ENCODE results near the gene MT1M. TPM values are rescaled to one million over a fixed set of nuclear protein-coding genes. Genes with fewer than 3 reads are reported as not detected.

The MT1M gene
- total and polyA plus RNA-seq, 10 of the 15 experiments (the other 5 are each of a cell fraction or from before 2014, with no cell fraction given): not detected

DNA sequence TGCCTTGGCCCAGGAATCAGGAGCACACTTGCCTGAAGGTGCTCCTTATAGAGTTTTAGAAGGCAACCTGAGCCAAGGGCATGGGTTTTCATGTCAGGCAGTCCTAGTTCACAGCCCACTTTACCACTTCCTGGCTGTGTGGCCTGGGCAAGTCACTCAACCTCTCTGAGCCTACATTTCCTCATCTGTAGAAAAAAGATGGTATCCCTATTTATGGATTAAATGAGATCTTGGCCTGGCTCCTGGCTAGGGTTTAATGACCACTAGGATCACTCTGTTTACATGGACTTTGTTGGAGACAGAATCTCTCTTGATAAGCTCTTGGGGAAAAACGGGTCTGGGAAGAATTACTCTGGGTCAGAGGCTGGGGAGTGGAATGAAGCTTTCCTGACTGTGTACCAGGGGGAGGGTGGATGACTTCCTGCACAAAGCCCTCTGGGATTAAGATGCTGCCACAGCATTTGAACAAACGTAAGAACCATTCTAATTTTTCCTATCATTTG lies 21.8 kb upstream of the MT1M start:
- RAD21 ChIA-PET (ENCODE audit: unreplicated experiment): interaction anchor here (1.2 to 4.6 kb wide), 6 partner anchors 13 to 92 kb away, joined by 3 to 23 read pairs (median 4); partner anchors contain the start of gene MT1E
- Histone ChIP-seq H2AFZ (ENCODE audit: control insufficient read depth, low read depth, low read length) (peak overlapping the region; percentile 60; the same call in 1 of the 2 replicates), H3K4me1 (ENCODE audit: control insufficient read depth, insufficient read depth, low read length) (peaks cover 29% of the 10 kb centered on the region), H4K20me1 (ENCODE audit: control insufficient read depth, insufficient read depth) (no peaks in the 10 kb centered on the region), H3K4me3 (0 out of 2 replicates have a peak overlapping the region, but pooled peaks have one; percentile 70), H3K36me3 (ENCODE audit: control insufficient read depth in 2 of 2, insufficient read depth in 2 of 2, low read length in 1 of 2) (no peaks in the 10 kb centered on the region), H3K79me2 (ENCODE audit: control insufficient read depth, insufficient read depth, low read length) (no peaks in the 10 kb centered on the region), H3K9me3 (replicated peaks; ENCODE audit: control insufficient read depth, insufficient read depth, low read length) (no peaks in the 10 kb centered on the region), H3K27me3 (replicated peaks in 1 of 2; ENCODE audit: control insufficient read depth in 2 of 2, insufficient read depth in 2 of 2, low read length in 1 of 2) (no peaks in the 10 kb centered on the region), H3K4me2 (ENCODE audit: control insufficient read depth, insufficient read depth) (peak overlapping the region; percentile 82), H3K27ac (ENCODE audit: control insufficient read depth, insufficient read depth) (peak overlapping the region; percentile 50; the same call in 1 of the 2 replicates), H3K9ac (ENCODE audit: control insufficient read depth, insufficient read depth, low read length) (0 out of 2 replicates have a peak overlapping the region, but pooled peaks have one; percentile 38)
- no peak for DNase-seq (ENCODE audit: low read depth, low spot score)
- in situ Hi-C loops (cut with MboI) (no loop called here), intact Hi-C loops (cut with micrococcal nuclease; ENCODE audit: unreplicated experiment) (no loop called here)
- SMC1A ChIA-PET (ENCODE audit: uncharacterized antibody, unreplicated experiment): interaction anchor here (1.1 to 4.6 kb wide), 8 partner anchors 9 to 91 kb away, joined by 3 to 27 read pairs (median 8); no protein-coding TSS in a partner anchor
- ATAC-seq: peak; percentile 5
- WGBS (ENCODE audit: insufficient coverage, insufficient replicate concordance, low lambda C conversion rate, missing lambda C conversion rate): 0% methylated on average over 2 of the region's 2 CpGs
- POLR2A ChIA-PET: interaction anchor here (0.6 to 1.7 kb wide), 3 partner anchors 13 to 358 kb away, joined by 3 to 4 read pairs (median 4); partner anchors contain the start of gene MT1E
- BruUV-seq (replicated peaks): no TSS peak
- CTCF ChIA-PET: interaction anchor here (1.4 to 10.0 kb wide), 6 partner anchors 9 to 91 kb away, joined by 3 to 77 read pairs (median 6); no protein-coding TSS in a partner anchor
- no peak for TF ChIP-seq PAX8 (IDR thresholded peaks at IDR 0.05)
- peak; percentile 25 for TF ChIP-seq RUNX3 (IDR thresholded peaks at IDR 0.05; ENCODE audit: low read length)
- TF ChIP-seq ZNF217 (IDR thresholded peaks at IDR 0.05): peak; percentile 85
- no peak for TF ChIP-seq RAD21 (IDR thresholded peaks at IDR 0.05; ENCODE audit: insufficient read depth, low read depth, low read length)
- no peak for TF ChIP-seq HDAC6 (IDR thresholded peaks at IDR 0.05; ENCODE audit: unreplicated experiment)
- TF ChIP-seq SMARCA5 (IDR thresholded peaks at IDR 0.05): peak; percentile 90
- no peak for TF ChIP-seq NBN (IDR thresholded peaks at IDR 0.05)
- 0 out of 2 replicates have a peak, but pooled peaks have one; percentile 27 for TF ChIP-seq IKZF1 (conservative IDR thresholded peaks at IDR 0.05)
- FAIRE-seq: no peak
